Naive thymus-derived CD4-positive, alpha-beta T cell (primary cell): ENCODE measurements around the gene TTC39B. TPM values are rescaled to one million over a fixed set of nuclear protein-coding genes. Genes with fewer than 3 reads are reported as not detected.

Source experiments
- ATAC-seq: fragments of 150-1000 bp; cut with Tn5 transposase; 2 replicates; pipeline ENCODE4 v1.10.0; 2021; ENCODE audit warnings: mild to moderate bottlenecking, moderate library complexity
- CTCF ChIA-PET: fragments of 350-600 bp; sonication (Branson Sonifier 250); formaldehyde crosslinking; loops from one replicate; lab custom pipeline; 2021; ENCODE audit warnings: antibody characterized with exemption; lab: Charles Lee
- POLR2A ChIA-PET: fragments of 350-600 bp; sonication (Branson Sonifier 250); formaldehyde crosslinking; loops from one replicate; lab custom pipeline; 2021; ENCODE audit warnings: antibody characterized with exemption, inconsistent platforms; lab: Charles Lee
- DNase-seq, 9 donors: peaks; one replicate each; pipeline versions ENCODE4 v3.0.0 to v3.0.0-alpha.2; 2020 to 2022; ENCODE audit warnings: mixed read lengths in 1 of 9
- H3K27ac ChIP-seq: one replicate; pipeline ENCODE4 v1.7.0; 2013; ENCODE audit warnings: mild to moderate bottlenecking, low read depth, low read length, moderate library complexity
- H3K27me3 ChIP-seq, 2 donors: one replicate each; pipeline ENCODE4 v1.7.0; 2013; ENCODE audit warnings: low read length in 2 of 2, mild to moderate bottlenecking in 2 of 2, moderate library complexity in 2 of 2; ENCODE audit not compliant: control insufficient read depth in 2 of 2, insufficient read depth in 2 of 2
- H3K36me3 ChIP-seq, 3 experiments: 1 replicate in 2 of 3; 2 replicates in 1 of 3; pipeline ENCODE4 v1.7.0; 2013; ENCODE audit warnings: low read length in 3 of 3, mild to moderate bottlenecking in 3 of 3, moderate library complexity in 1 of 3; ENCODE audit not compliant: insufficient read depth in 3 of 3, control insufficient read depth in 2 of 3
- H3K4me1 ChIP-seq, 2 donors: one replicate each; pipeline ENCODE4 v1.7.0; 2013; ENCODE audit warnings: low read length in 2 of 2, mild to moderate bottlenecking in 2 of 2, moderate library complexity in 1 of 2; ENCODE audit not compliant: control insufficient read depth in 2 of 2, insufficient read depth in 2 of 2
- H3K4me3 ChIP-seq: 2 replicates; pipeline ENCODE4 v1.7.0; 2013; ENCODE audit warnings: mild to moderate bottlenecking, low read length
- H3K9me3 ChIP-seq, 3 experiments: 1 replicate in 2 of 3; 2 replicates in 1 of 3; pipeline ENCODE4 v1.7.0; 2013; ENCODE audit warnings: low read length in 3 of 3; ENCODE audit not compliant: control insufficient read depth in 2 of 3
- H3K27ac Mint-ChIP-seq, 9 donors: one replicate each; pipeline ENCODE4 v1.8.0; 2020 to 2022; ENCODE audit warnings: mixed read lengths in 9 of 9, mild to moderate bottlenecking in 8 of 9, moderate library complexity in 5 of 9, inconsistent platforms in 2 of 9
- H3K27me3 Mint-ChIP-seq, 5 donors: one replicate each; pipeline ENCODE4 v1.8.0; 2021 to 2022; ENCODE audit warnings: mixed read lengths in 5 of 5, mild to moderate bottlenecking in 1 of 5
- H3K36me3 Mint-ChIP-seq, 5 donors: one replicate each; pipeline ENCODE4 v1.8.0; 2020 to 2022; ENCODE audit warnings: mixed read lengths in 5 of 5, mild to moderate bottlenecking in 3 of 5, inconsistent platforms in 1 of 5
- H3K4me1 Mint-ChIP-seq, 7 donors: one replicate each; pipeline ENCODE4 v1.8.0; 2020 to 2022; ENCODE audit warnings: mixed read lengths in 7 of 7, mild to moderate bottlenecking in 3 of 7, inconsistent platforms in 1 of 7
- H3K4me3 Mint-ChIP-seq, 10 donors: one replicate each; pipeline ENCODE4 v1.8.0; 2020 to 2022; ENCODE audit warnings: mild to moderate bottlenecking in 10 of 10, mixed read lengths in 10 of 10, moderate library complexity in 6 of 10, inconsistent platforms in 2 of 10
- H3K9me3 Mint-ChIP-seq, 11 donors: one replicate each; pipeline ENCODE4 v1.8.0; 2020 to 2022; ENCODE audit warnings: mixed read lengths in 11 of 11, mild to moderate bottlenecking in 4 of 11, inconsistent platforms in 1 of 11, moderate library complexity in 1 of 11
- intact Hi-C, 2 donors: fragments of 100-400 bp; cut with micrococcal nuclease; formaldehyde crosslinking; loops; one replicate each; pipeline ENCODE4 v1.15.1; 2023
- polyA plus RNA-seq, 2 donors: library from polyadenylated mRNA; unstranded; fragments of 300-500 nt; fragmentation: Illumina TruSeq; gene quantifications; one replicate each; pipeline ENCODE4 v1.2.3, GENCODE V29; 2021
- total RNA-seq, 6 experiments: library from RNA in 5 of 6; stranded (reverse) in 5 of 6; gene quantifications; 1 replicate in 5 of 6; 2 replicates in 1 of 6; pipeline ENCODE4 v1.2.3 and lab custom pipeline; 2021 to 2026

The TTC39B gene
- total and polyA plus RNA-seq, 7 experiments from 2014 or later, result 10.0 to 49.3 (median 37.8) TPM

- H3K27me3 Mint-ChIP-seq, result no peaks in the 10 kb centered on the region
- no peaks in the 10 kb centered on the region for H3K9me3 Mint-ChIP-seq
- H3K4me1 Mint-ChIP-seq, result peaks cover 22 to 85% (median 52%) of the 10 kb centered on the region in 7 donors
- CTCF ChIA-PET, result interaction anchor here (0.6 to 1.8 kb wide), 2 partner anchors 40 to 102 kb away, joined by 3 to 7 read pairs; no protein-coding TSS in a partner anchor
- Histone ChIP-seq H3K4me3 (no peak overlapping the region), H3K27ac (no peak overlapping the region), H3K4me1 (peaks cover 0 to 4% of the 10 kb centered on the region in 2 donors), H3K9me3 (no peaks in the 10 kb centered on the region), H3K27me3 (no peaks in the 10 kb centered on the region), H3K36me3 (no peaks in the 10 kb centered on the region)
- POLR2A ChIA-PET, result no interaction called here
- H3K36me3 Mint-ChIP-seq, result peaks cover 0 to 8% (median 5%) of the 10 kb centered on the region in 5 donors
- intact Hi-C loops, result loop anchor here (5.0 to 10.0 kb wide), 3 partner anchors 81 to 278 kb away; partner anchors contain the start of gene CCDC171 (in 1 of the 2)
- ATAC-seq, result no peak
- no peak for DNase-seq
- H3K4me3 Mint-ChIP-seq, result no peak overlapping the region
- H3K27ac Mint-ChIP-seq, result peak overlapping the region in 1 of 9 donors; percentile 51
Measured at GRCh38 chr9:15276328-15276938, 30.6 kb downstream of the TTC39B start.

GRCh38 chr9:15274425-15274824 lies 32.6 kb downstream of the TTC39B start:
- Histone ChIP-seq H3K4me3 (no peak overlapping the region), H3K27ac (no peak overlapping the region), H3K9me3 (no peaks in the 10 kb centered on the region), H3K4me1 (peaks cover 0 to 4% of the 10 kb centered on the region in 2 donors), H3K27me3 (no peaks in the 10 kb centered on the region), H3K36me3 (no peaks in the 10 kb centered on the region)
- peaks cover 0 to 8% (median 5%) of the 10 kb centered on the region in 5 donors for H3K36me3 Mint-ChIP-seq
- DNase-seq, result no peak
- peak overlapping the region in 2 of 10 donors; percentile 5 to 32 for H3K4me3 Mint-ChIP-seq
- no peaks in the 10 kb centered on the region for H3K27me3 Mint-ChIP-seq
- H3K4me1 Mint-ChIP-seq, result peaks cover 22 to 76% (median 54%) of the 10 kb centered on the region in 7 donors
- peak overlapping the region in 3 of 9 donors; percentile 12 to 60 (median 52) for H3K27ac Mint-ChIP-seq
- ChIA-PET CTCF (interaction anchor here (2.8 kb wide), 1 partner anchor 37 kb away, joined by 9 read pairs; no protein-coding TSS in a partner anchor), POLR2A (interaction anchor here (0.9 kb wide), 1 partner anchor 12 kb away, joined by 3 read pairs; no protein-coding TSS in a partner anchor)
- intact Hi-C loops, result loop anchor here in 1 of 2 donors (10.0 kb wide), 1 partner anchor 280 kb away; the partner anchor contains the start of gene CCDC171
- H3K9me3 Mint-ChIP-seq, result no peaks in the 10 kb centered on the region
- no peak for ATAC-seq

GRCh38 chr9:15272377-15272928 lies 34.6 kb downstream of the TTC39B start:
- H3K4me1 ChIP-seq, result peaks cover 0 to 4% of the 10 kb centered on the region in 2 donors
- H3K36me3 Mint-ChIP-seq, result peaks cover 5 to 24% (median 16%) of the 10 kb centered on the region in 5 donors
- H3K9me3 Mint-ChIP-seq, result no peaks in the 10 kb centered on the region
- H3K9me3 ChIP-seq, result no peaks in the 10 kb centered on the region
- POLR2A ChIA-PET, result interaction anchor here (0.9 to 1.4 kb wide), 2 partner anchors 15 to 26 kb away, joined by 3 read pairs; no protein-coding TSS in a partner anchor
- ATAC-seq (no peak), DNase-seq (no peak)
- H3K36me3 ChIP-seq, result no peaks in the 10 kb centered on the region
- peaks cover 27 to 75% (median 53%) of the 10 kb centered on the region in 7 donors for H3K4me1 Mint-ChIP-seq
- H3K27me3 ChIP-seq, result no peaks in the 10 kb centered on the region
- CTCF ChIA-PET, result no interaction called here
- no peak overlapping the region for H3K27ac ChIP-seq
- no peaks in the 10 kb centered on the region for H3K27me3 Mint-ChIP-seq
- intact Hi-C loops, result loop anchor here in 1 of 2 donors (1.0 to 10.0 kb wide), 2 partner anchors 139 to 282 kb away; partner anchors contain the start of gene CCDC171
- H3K4me3 ChIP-seq, result no peak overlapping the region
- peak overlapping the region in 3 of 9 donors; percentile 5 to 51 (median 19) for H3K27ac Mint-ChIP-seq
- no peak overlapping the region for H3K4me3 Mint-ChIP-seq

- no peaks in the 10 kb centered on the region for H3K27me3 ChIP-seq
- POLR2A ChIA-PET, result interaction anchor here (0.7 to 1.1 kb wide), 2 partner anchors 39 to 240 kb away, joined by 3 to 6 read pairs; partner anchors contain the start of gene PSIP1
- Mint-ChIP-seq H3K4me3 (no peak overlapping the region), H3K27me3 (no peaks in the 10 kb centered on the region), H3K27ac (peak overlapping the region in 1 of 9 donors; percentile 21), H3K36me3 (peaks cover 5 to 27% (median 16%) of the 10 kb centered on the region in 5 donors), H3K4me1 (peaks cover 27 to 69% (median 52%) of the 10 kb centered on the region in 7 donors), H3K9me3 (no peaks in the 10 kb centered on the region)
- H3K36me3 ChIP-seq, result no peaks in the 10 kb centered on the region
- intact Hi-C loops, result loop anchor here in 1 of 2 donors (10.0 kb wide), 1 partner anchor 283 kb away; the partner anchor contains the start of gene CCDC171
- CTCF ChIA-PET, result interaction anchor here (0.6 to 1.2 kb wide), 2 partner anchors 40 to 141 kb away, joined by 3 to 4 read pairs; no protein-coding TSS in a partner anchor
- peaks cover 0 to 4% of the 10 kb centered on the region in 2 donors for H3K4me1 ChIP-seq
- no peak overlapping the region for H3K4me3 ChIP-seq
- ATAC-seq (peak; percentile 54), DNase-seq (no peak)
- H3K9me3 ChIP-seq, result no peaks in the 10 kb centered on the region
- H3K27ac ChIP-seq, result no peak overlapping the region
Measured at GRCh38 chr9:15271403-15271802, 35.6 kb downstream of the TTC39B start.

GRCh38 chr9:15268782-15269181 lies 38.2 kb downstream of the TTC39B start:
- H3K4me1 ChIP-seq, result peaks cover 0 to 4% of the 10 kb centered on the region in 2 donors
- H3K36me3 ChIP-seq, result no peaks in the 10 kb centered on the region
- Mint-ChIP-seq H3K27ac (peak overlapping the region in 3 of 9 donors; percentile 1 to 21 (median 1)), H3K4me1 (peaks cover 21 to 62% (median 43%) of the 10 kb centered on the region in 7 donors), H3K4me3 (no peak overlapping the region), H3K36me3 (peaks cover 6 to 34% (median 17%) of the 10 kb centered on the region in 5 donors), H3K9me3 (no peaks in the 10 kb centered on the region), H3K27me3 (no peaks in the 10 kb centered on the region)
- CTCF ChIA-PET, result no interaction called here
- ATAC-seq, result no peak
- H3K4me3 ChIP-seq, result no peak overlapping the region
- no peaks in the 10 kb centered on the region for H3K9me3 ChIP-seq
- POLR2A ChIA-PET, result no interaction called here
- intact Hi-C loops, result no loop called here
- H3K27me3 ChIP-seq, result no peaks in the 10 kb centered on the region
- no peak for DNase-seq
- no peak overlapping the region for H3K27ac ChIP-seq

- POLR2A ChIA-PET, result no interaction called here
- H3K9me3 Mint-ChIP-seq, result no peaks in the 10 kb centered on the region
- H3K27ac Mint-ChIP-seq, result peak overlapping the region in 2 of 9 donors; percentile 60 to 84
Measured at GRCh38 chr9:15268317-15268716, 38.7 kb downstream of the TTC39B start.

More at GRCh38 chr9:15268317-15268716, 38.7 kb downstream of the TTC39B start:
- Histone ChIP-seq H3K4me1 (peaks cover 0 to 4% of the 10 kb centered on the region in 2 donors), H3K36me3 (no peaks in the 10 kb centered on the region), H3K27ac (no peak overlapping the region), H3K9me3 (no peaks in the 10 kb centered on the region), H3K4me3 (no peak overlapping the region), H3K27me3 (no peaks in the 10 kb centered on the region)
- Mint-ChIP-seq H3K4me3 (peak overlapping the region in 1 of 10 donors; percentile 30), H3K36me3 (peaks cover 10 to 39% (median 22%) of the 10 kb centered on the region in 5 donors), H3K27me3 (no peaks in the 10 kb centered on the region), H3K4me1 (peaks cover 19 to 62% (median 43%) of the 10 kb centered on the region in 7 donors)
- DNase-seq, result no peak
- no peak for ATAC-seq
- intact Hi-C loops, result no loop called here
- CTCF ChIA-PET, result no interaction called here
